Panc1 (cell line): ENCODE results near the gene PPIP5K2. TPM values are rescaled to one million over a fixed set of nuclear protein-coding genes. Genes with fewer than 3 reads are reported as not detected.

Source experiments
- ATAC-seq: fragments of 200-7000 bp; cut with Tn5 transposase; 2 replicates; pipeline ENCODE4 v1.9.1; 2020; ENCODE audit warnings: mild to moderate bottlenecking, moderate library complexity
- BruUV-seq: library from RNA; stranded (reverse); fragments of 400-500 nt; replicated peaks from 2 replicates; lab custom pipeline; 2021; lab: Mats Ljungman, UMichigan
- CTCF ChIA-PET: fragments of 300-600 bp; sonication (Branson Sonifier 250); formaldehyde crosslinking; loops from one replicate; lab custom pipeline; 2022; ENCODE audit warnings: antibody characterized with exemption; lab: Charles Lee
- POLR2A ChIA-PET: fragments of 300-600 bp; sonication (Branson Sonifier 250); formaldehyde crosslinking; loops from one replicate; lab custom pipeline; 2022; ENCODE audit warnings: antibody characterized with exemption; lab: Charles Lee
- DNase-seq: peaks from one replicate; pipeline ENCODE4 v3.0.0-alpha.2; 2010; ENCODE audit warnings: low read depth, low spot score
- H3K27ac ChIP-seq: 2 replicates; pipeline ENCODE4 v1.5.1; 2011; ENCODE audit warnings: mild to moderate bottlenecking, low read length, inconsistent platforms
- H3K27me3 ChIP-seq: fragments of 200-500 bp; sonication (Bioruptor generic); 2 replicates; pipeline ENCODE4 v1.6.0; 2014; ENCODE audit warnings: low read length, inconsistent platforms; ENCODE audit not compliant: control insufficient read depth, insufficient read depth
- H3K36me3 ChIP-seq: fragments of 200-500 bp; sonication (Bioruptor generic); 2 replicates; pipeline ENCODE4 v1.5.1; 2014; ENCODE audit warnings: inconsistent platforms, mild to moderate bottlenecking, low read length, moderate library complexity; ENCODE audit not compliant: control insufficient read depth, insufficient read depth
- H3K4me1 ChIP-seq: 2 replicates; pipeline ENCODE4 v1.5.1; 2011; ENCODE audit warnings: inconsistent platforms, mild to moderate bottlenecking, low read length, moderate library complexity; ENCODE audit not compliant: control insufficient read depth, insufficient read depth
- H3K4me3 ChIP-seq, 2 experiments: 2 replicates each; pipeline ENCODE4 v1.5.1; 2011 to 2012; ENCODE audit warnings: low read depth in 2 of 2, low read length in 2 of 2, mild to moderate bottlenecking in 2 of 2, inconsistent platforms in 1 of 2, moderate library complexity in 1 of 2
- H3K9me3 ChIP-seq: fragments of 200-500 bp; sonication (Bioruptor generic); 2 replicates; pipeline ENCODE4 v1.5.1; 2014; ENCODE audit warnings: low read depth, mild to moderate bottlenecking, inconsistent platforms, low read length, moderate library complexity; ENCODE audit not compliant: control insufficient read depth, insufficient read depth
- CTCF ChIP-seq: fragments of 450-650 bp; IDR thresholded peaks from 2 replicates; pipeline ENCODE4 v1.5.1; 2017; ENCODE audit warnings: mild to moderate bottlenecking
- POLR2AphosphoS5 ChIP-seq: IDR thresholded peaks from 2 replicates; pipeline ENCODE4 v1.6.1; 2012; ENCODE audit warnings: mild to moderate bottlenecking, low read depth, low read length, moderate library complexity
- REST ChIP-seq, 2 experiments: IDR thresholded peaks; 2 replicates each; pipeline ENCODE4 v1.6.1; 2011 to 2012; ENCODE audit warnings: low read depth in 2 of 2, control low read depth in 1 of 2, low read length in 1 of 2, mild to moderate bottlenecking in 1 of 2, moderate library complexity in 1 of 2; ENCODE audit not compliant: insufficient read depth in 1 of 2
- SIN3A ChIP-seq: IDR thresholded peaks from 2 replicates; pipeline ENCODE4 v1.6.1; 2012; ENCODE audit warnings: low read depth, mild to moderate bottlenecking, low read length, moderate library complexity, borderline replicate concordance; ENCODE audit not compliant: insufficient read depth
- TCF7L2 ChIP-seq: IDR thresholded peaks from 2 replicates; pipeline ENCODE4 v1.6.1; 2011; ENCODE audit warnings: mild to moderate bottlenecking, low read depth, low read length, inconsistent platforms
- in situ Hi-C: cut with HindIII; loops from 2 replicates; pipeline ENCODE4 v1.10.0; 2016; ENCODE audit warnings: low sequenced_read_pairs, low pct_unique_long_range_greater_than_20kb
- intact Hi-C: fragments of 100-400 bp; cut with micrococcal nuclease; formaldehyde crosslinking; loops from one replicate; pipeline ENCODE4 v1.10.0; 2022; ENCODE audit not compliant: unreplicated experiment
- total RNA-seq: library from RNA; stranded (reverse); gene quantifications from one replicate; pipeline ENCODE4 v1.2.1, GENCODE V29; 2021; ENCODE audit not compliant: unreplicated experiment

PPIP5K2 gene
- total RNA-seq, 1 experiment from 2014 or later = 56.8 TPM

GRCh38 chr5:103186152-103186551 is 66.1 kb downstream of the PPIP5K2 start:
- intact Hi-C loops (no loop called here), in situ Hi-C loops (no loop called here)
- ChIA-PET CTCF (no interaction called here), POLR2A (no interaction called here)
- Histone ChIP-seq H3K9me3 (no peaks in the 10 kb centered on the region), H3K27ac (no peak overlapping the region), H3K4me3 (no peak overlapping the region), H3K36me3 (peaks cover 20% of the 10 kb centered on the region; the same call in 1 of the 2 replicates), H3K4me1 (no peaks in the 10 kb centered on the region), H3K27me3 (no peaks in the 10 kb centered on the region)
- DNase-seq = no peak
- TF ChIP-seq CTCF (no peak), SIN3A (no peak), TCF7L2 (no peak), POLR2AphosphoS5 (no peak), REST (IDR thresholded peaks at IDR 0.05; ENCODE audit: insufficient read depth in 1 of 2, low read depth in 2 of 2, low read length in 1 of 2) (no peak)
- BruUV-seq = no TSS peak
- no peak for ATAC-seq

GRCh38 chr5:103188436-103188835 is 68.3 kb downstream of the PPIP5K2 start:
- Histone ChIP-seq H3K4me1 (no peaks in the 10 kb centered on the region), H3K27ac (no peak overlapping the region), H3K27me3 (no peaks in the 10 kb centered on the region), H3K4me3 (no peak overlapping the region), H3K36me3 (peaks cover 24% of the 10 kb centered on the region; the same call in 1 of the 2 replicates), H3K9me3 (no peaks in the 10 kb centered on the region)
- no peak for DNase-seq
- intact Hi-C loops = no loop called here
- no peak for ATAC-seq
- ChIA-PET POLR2A (no interaction called here), CTCF (no interaction called here)
- no TSS peak for BruUV-seq
- no peak for TF ChIP-seq POLR2AphosphoS5
- TF ChIP-seq SIN3A = no peak
- TF ChIP-seq CTCF = no peak
- TF ChIP-seq TCF7L2 = no peak
- TF ChIP-seq REST (IDR thresholded peaks at IDR 0.05; ENCODE audit: insufficient read depth in 1 of 2, low read depth in 2 of 2, low read length in 1 of 2) = no peak
- in situ Hi-C loops = no loop called here
